Measurements from ENCODE around the gene ARID3B.
"Not testable (repeated sequence)": the region's sequence is repeated elsewhere in the genome, so short reads cannot be mapped to it uniquely, and the experiment has no call there.

ARID3B gene

GRCh38 chr15:74539521-74539920 is 1.5 kb upstream of the ARID3B start:
- DNase-seq = not testable (repeated sequence)

- no peak for DNase-seq
Observed at GRCh38 chr15:74540161-74540760, 759 bp upstream of the ARID3B start.

GRCh38 chr15:74541494-74542165 is 610 bp downstream of the ARID3B start:
- peak; percentile 88 for DNase-seq

GRCh38 chr15:74542166-74543042 is 1.4 kb downstream of the ARID3B start:
- no peak for DNase-seq

GRCh38 chr15:74543043-74543422 is 2.0 kb downstream of the ARID3B start:
- DNase-seq = no peak

- peak; percentile 78 for DNase-seq
Observed at GRCh38 chr15:74543583-74543982, 2.6 kb downstream of the ARID3B start.

GRCh38 chr15:74545086-74545485 is 4.1 kb downstream of the ARID3B start:
- DNase-seq = no peak

GRCh38 chr15:74545776-74546656 is 5.0 kb downstream of the ARID3B start:
- DNase-seq = peak; percentile 97

- DNase-seq = no peak
Observed at GRCh38 chr15:74547616-74548015, 6.6 kb downstream of the ARID3B start.

- no peak for DNase-seq
Observed at GRCh38 chr15:74548241-74548640, 7.2 kb downstream of the ARID3B start.

- DNase-seq = no peak
Observed at GRCh38 chr15:74549816-74550215, 8.8 kb downstream of the ARID3B start.

- no peak for DNase-seq
Observed at GRCh38 chr15:74551714-74552113, 10.7 kb downstream of the ARID3B start.

- no peak for DNase-seq
Observed at GRCh38 chr15:74552773-74553441, 11.9 kb downstream of the ARID3B start.

GRCh38 chr15:74555192-74555591 is 14.2 kb downstream of the ARID3B start:
- DNase-seq = no peak

- DNase-seq = no peak
Observed at GRCh38 chr15:74558706-74559105, 17.7 kb downstream of the ARID3B start.

GRCh38 chr15:74563442-74563841 is 22.4 kb downstream of the ARID3B start:
- DNase-seq = no peak

- DNase-seq = no peak
Observed at GRCh38 chr15:74564182-74564581, 23.2 kb downstream of the ARID3B start.

GRCh38 chr15:74565381-74566085 is 24.5 kb downstream of the ARID3B start:
- no peak for DNase-seq

GRCh38 chr15:74568594-74568993 is 27.6 kb downstream of the ARID3B start:
- no peak for DNase-seq

GRCh38 chr15:74569731-74570070 is 28.7 kb downstream of the ARID3B start:
- no peak for DNase-seq

- no peak for DNase-seq
Observed at GRCh38 chr15:74571191-74571590, 30.2 kb downstream of the ARID3B start.

GRCh38 chr15:74573987-74574386 is 33.0 kb downstream of the ARID3B start:
- DNase-seq = no peak
